ENCODE measurements around the gene ZC3H7A.

- TF ChIP-seq RAD21 (IDR thresholded peaks at IDR 0.05; ENCODE audit: low read depth): no peak
- TF ChIP-seq, protein P1, sequence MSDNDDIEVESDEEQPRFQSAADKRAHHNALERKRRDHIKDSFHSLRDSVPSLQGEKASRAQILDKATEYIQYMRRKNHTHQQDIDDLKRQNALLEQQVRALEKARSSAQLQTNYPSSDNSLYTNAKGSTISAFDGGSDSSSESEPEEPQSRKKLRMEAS (IDR thresholded peaks at IDR 0.05): no peak
- no peak for TF ChIP-seq USF1 (IDR thresholded peaks at IDR 0.05)
- no peak for TF ChIP-seq YY1 (IDR thresholded peaks at IDR 0.05; ENCODE audit: low read depth)
- TF ChIP-seq, protein P2, sequence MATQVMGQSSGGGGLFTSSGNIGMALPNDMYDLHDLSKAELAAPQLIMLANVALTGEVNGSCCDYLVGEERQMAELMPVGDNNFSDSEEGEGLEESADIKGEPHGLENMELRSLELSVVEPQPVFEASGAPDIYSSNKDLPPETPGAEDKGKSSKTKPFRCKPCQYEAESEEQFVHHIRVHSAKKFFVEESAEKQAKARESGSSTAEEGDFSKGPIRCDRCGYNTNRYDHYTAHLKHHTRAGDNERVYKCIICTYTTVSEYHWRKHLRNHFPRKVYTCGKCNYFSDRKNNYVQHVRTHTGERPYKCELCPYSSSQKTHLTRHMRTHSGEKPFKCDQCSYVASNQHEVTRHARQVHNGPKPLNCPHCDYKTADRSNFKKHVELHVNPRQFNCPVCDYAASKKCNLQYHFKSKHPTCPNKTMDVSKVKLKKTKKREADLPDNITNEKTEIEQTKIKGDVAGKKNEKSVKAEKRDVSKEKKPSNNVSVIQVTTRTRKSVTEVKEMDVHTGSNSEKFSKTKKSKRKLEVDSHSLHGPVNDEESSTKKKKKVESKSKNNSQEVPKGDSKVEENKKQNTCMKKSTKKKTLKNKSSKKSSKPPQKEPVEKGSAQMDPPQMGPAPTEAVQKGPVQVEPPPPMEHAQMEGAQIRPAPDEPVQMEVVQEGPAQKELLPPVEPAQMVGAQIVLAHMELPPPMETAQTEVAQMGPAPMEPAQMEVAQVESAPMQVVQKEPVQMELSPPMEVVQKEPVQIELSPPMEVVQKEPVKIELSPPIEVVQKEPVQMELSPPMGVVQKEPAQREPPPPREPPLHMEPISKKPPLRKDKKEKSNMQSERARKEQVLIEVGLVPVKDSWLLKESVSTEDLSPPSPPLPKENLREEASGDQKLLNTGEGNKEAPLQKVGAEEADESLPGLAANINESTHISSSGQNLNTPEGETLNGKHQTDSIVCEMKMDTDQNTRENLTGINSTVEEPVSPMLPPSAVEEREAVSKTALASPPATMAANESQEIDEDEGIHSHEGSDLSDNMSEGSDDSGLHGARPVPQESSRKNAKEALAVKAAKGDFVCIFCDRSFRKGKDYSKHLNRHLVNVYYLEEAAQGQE (IDR thresholded peaks at IDR 0.05; ENCODE audit: low read depth): no peak
- no peak for TF ChIP-seq EP300 (IDR thresholded peaks at IDR 0.05; ENCODE audit: borderline replicate concordance)
- TF ChIP-seq TAF1 (IDR thresholded peaks at IDR 0.05; ENCODE audit: low read depth): no peak
- no peak for TF ChIP-seq TEAD4 (IDR thresholded peaks at IDR 0.05)
- no peak for TF ChIP-seq NFIC (IDR thresholded peaks at IDR 0.05)
- no peak for TF ChIP-seq ZBTB7A (IDR thresholded peaks at IDR 0.05; ENCODE audit: low read depth)
- TF ChIP-seq CREB1 (IDR thresholded peaks at IDR 0.05; ENCODE audit: low read depth): no peak
- no peak for TF ChIP-seq FOXM1 (IDR thresholded peaks at IDR 0.05; ENCODE audit: borderline replicate concordance, low read depth)
- no peak for TF ChIP-seq CEBPB (IDR thresholded peaks at IDR 0.05)
Measured at GRCh38 chr16:11806721-11807120, 9.7 kb upstream of the ZC3H7A start.

Data from Ishikawa (cell line).